ENCODE data around the gene HOXB3.

The HOXB3 gene

DNA sequence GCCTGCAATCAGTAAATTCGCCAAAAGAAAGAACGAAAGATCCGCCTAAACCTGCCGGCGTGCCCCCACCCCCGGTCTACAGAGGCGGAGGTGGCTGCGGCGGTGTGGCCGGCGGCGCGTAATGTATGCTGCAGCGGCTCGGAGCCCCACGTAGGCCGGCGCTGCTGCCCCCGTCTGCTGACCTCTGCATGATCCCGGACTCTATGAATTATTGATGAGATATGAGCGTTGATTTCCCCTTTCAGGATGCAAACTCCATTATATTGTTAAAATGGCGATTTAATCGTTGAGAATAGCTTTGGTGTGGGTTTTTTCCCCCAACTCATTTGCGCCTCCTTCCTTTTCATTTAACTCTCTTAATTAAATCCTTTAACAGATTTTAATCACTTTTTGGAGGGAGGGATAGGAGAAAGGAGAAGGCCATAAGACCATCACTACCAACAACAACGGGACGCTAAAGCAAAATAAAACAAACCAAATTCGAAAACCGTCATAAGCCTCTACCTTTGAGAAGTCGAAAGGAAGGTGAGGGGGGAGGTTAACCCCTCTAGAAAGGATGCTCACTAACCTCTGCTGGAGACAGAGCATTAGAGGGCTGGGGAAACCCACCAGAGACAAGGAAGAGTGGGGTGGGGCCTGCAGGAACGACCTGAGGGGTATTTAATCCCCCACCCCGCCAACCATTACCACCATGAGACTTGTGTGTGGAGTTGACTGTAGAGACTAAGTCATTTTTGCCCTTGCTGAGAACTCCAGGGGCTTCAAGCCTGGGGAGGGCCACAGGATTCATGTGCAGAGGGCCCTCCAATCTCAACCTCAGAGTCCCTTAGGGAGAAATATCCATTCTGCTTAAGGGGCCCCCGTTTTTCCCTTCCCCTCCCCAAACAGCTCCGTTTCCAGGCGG lies 3.4 kb downstream of the HOXB3 start:
- no peak for DNase-seq (ENCODE audit: low read depth in 2 of 2)

DNA sequence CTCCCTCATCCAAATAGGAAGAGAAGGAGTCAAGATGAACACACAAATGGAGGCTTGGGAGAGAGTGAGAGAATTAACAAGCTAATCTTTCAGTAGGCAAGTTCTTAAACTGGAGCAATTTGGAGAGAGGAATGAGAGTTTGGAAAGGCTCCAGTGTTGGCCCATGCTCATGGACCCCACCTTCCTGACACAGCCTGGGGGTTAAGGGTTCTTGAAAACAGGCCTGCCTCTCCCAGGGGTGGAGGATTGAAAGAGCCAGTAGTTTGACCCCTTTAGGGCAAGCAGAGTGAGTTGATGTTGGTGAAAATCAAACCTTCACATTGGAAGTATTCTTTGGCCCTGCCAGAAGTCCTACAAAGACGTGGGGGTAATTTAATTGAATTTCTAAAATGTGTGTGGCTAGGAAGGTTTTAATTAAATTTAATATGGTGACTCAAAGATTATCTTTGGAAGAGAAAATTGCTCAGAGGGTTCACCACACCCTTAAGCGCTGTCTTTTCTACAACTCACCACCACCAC lies 5.8 kb downstream of the HOXB3 start:
- no peak for DNase-seq (ENCODE audit: low read depth in 2 of 2)

DNA sequence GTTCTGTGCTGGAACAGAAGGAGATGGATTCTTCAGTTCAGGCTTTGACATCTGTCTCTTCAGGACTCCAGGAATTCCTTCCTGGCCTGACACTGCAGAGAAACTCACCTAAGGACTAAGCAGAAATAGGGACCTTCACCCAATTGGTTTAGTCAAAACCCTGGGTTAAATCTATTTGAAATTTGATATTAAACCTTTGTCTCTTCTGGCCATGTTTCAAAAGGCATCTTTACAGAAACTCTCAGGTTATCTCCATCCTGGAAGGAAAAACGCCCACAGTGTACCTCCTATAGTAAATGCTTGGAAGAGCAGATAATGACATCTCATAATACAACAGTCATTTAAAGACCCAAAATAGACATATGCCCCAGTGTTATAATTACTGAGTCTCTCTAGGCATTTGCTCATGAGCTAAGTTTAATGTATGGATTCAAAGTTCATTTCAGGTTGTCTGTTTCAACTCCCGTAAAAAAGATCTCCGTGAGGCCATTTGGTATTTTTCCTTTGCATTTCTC lies 6.3 kb downstream of the HOXB3 start:
- no peak for DNase-seq (ENCODE audit: low read depth in 2 of 2)

DNA sequence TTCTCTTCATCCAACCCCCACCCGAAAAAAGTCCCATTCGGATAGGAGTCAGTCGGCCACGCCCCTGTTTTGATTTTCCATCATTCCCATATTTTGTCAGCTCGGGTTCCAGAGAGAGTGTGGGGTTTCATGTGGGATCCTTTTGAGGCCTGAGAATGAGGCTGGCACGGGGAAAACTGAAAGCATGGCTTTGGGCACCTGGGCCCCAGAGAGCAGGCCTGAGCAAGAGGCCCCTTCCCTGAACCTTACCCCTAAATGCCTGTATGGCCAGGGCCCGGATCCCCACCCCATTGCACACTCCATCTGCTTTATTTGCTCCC lies 7.3 kb downstream of the HOXB3 start:
- no peak for DNase-seq (ENCODE audit: low read depth in 2 of 2)

DNA sequence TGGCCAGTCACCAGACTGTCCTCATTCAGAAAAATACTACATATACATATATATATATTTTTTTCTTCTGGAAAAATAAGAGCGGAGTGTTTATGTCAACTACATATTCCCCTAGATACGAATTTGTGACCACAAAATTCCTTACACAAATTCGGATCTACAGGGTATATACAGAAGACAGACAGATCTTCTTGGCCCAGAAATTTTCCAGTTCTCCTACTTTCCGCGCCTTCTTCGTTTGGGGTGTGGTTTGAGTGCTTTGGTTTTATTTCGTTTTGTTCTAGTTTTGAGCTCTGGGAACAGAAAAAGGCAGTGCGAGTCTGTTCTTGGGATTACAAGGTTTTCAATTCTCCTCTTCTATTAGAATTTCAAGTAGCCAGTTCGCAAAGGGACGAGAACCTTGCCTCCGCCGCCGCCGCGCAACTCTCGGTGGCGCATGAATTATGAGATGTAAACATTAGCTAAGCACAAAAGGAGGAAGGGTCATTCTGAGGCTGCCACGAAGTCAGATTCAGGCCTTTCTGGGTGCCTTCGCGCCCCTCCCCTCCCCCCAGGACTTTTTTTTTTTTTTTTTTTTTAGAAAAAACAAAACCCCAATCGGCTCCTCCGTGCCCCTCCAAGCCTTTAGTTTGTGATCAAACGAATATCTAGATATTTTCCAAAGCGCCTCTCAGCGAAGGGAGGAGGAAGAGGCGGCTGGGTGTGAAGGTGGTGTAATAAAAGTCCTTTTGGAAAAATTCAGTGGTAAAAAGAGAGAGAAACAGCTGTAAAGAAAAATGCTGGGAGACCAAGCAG lies 10.1 kb downstream of the HOXB3 start:
- no peak for DNase-seq (ENCODE audit: low read depth in 2 of 2)

DNA sequence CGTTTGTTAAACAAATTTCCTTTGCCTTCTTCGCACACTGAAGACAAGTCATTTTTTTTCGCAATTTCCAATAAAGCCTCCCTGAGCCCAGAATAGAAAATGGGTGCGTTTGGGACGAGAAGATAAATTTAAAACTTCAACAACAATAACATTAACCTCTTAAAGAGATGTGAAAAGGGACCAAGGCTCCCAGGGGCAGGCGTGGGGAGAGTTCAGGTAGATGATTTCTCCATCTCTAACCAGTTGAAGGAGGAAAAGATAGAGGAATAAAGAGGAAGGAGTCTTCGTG lies 10.6 kb downstream of the HOXB3 start:
- no peak for DNase-seq (ENCODE audit: low read depth in 2 of 2)

DNA sequence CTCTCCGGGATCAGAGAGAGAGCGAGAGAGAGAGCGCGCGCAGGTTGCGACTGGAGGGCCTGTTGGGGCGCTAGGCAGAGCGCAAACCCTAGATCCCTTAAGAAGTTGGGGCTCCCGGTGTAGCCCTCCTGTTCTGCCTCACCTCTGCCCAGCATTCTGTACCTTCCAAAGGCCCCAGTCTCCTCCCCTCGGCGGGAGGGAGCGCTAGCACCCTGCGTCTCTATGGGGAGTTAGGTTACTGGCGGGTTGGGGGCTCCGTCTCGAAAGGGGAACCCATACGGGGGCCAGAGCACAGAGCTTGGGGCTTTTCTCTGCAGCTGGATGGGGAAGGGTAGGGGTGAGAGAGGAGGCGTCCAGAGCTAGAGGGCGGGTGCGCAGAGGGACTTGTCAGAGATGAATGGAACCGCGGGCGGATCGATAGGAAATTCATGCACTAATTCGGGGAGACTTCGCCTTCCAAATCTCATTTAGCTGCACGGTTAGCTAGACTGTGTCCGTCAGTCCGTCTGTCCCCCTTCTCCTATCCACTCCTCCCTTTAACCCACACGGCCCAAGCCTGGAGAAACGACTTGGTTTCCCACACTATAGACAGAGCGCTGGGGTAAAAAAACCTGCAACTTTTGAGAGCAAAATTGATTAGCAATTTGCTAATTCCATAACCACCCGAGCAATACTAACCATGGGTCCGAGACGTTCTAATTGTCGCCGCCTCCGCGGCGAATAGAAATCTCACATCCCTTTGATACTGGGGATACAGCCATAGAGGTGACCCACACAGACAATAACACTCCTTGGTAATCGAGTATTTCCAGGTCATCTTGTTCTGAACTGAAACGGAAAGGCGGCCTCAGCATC lies 11.2 kb downstream of the HOXB3 start:
- DNase-seq (ENCODE audit: low read depth in 2 of 2), result no peak

DNA sequence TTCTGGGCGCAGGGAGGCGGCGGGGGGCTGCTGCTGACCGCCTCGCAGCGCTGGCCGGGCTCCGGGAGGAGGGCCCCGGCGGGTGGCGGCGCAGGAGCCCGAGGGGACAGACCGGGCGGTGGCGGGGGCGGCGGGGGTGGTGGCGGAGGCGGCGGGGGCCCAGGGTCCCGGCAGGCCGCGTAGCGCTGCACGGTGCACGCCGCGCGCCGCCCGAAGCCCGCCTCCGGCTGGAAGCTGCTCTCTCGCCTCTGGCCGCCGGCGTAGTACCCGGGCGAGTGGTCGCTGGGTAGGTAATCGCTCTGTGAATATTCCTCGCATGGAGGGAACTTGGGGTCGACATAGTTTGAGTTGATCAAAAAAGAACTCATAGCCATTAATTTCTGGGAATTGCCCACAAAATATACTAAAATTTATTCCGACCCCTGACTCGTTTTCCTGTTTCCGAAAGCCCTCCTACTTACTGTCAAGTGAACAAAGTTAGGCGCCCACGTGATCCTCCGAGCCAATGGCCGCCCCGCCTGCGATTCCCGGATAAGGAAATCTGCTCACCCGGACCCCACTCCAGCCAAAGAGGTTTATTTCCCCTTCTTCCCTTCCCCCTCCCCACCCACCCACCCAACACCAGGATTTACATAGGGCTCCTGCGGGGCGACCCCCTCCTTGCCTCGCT lies 12.0 kb downstream of the HOXB3 start, which contains the start of gene HOXB4:
HOXB4 (minus strand) TSS at position 405 of the 670 bp plus-strand sequence; CDS start at position 374, 31 bp downstream.
- peak in 1 of 2 donors; percentile 42 for DNase-seq (ENCODE audit: low read depth in 2 of 2)

DNA sequence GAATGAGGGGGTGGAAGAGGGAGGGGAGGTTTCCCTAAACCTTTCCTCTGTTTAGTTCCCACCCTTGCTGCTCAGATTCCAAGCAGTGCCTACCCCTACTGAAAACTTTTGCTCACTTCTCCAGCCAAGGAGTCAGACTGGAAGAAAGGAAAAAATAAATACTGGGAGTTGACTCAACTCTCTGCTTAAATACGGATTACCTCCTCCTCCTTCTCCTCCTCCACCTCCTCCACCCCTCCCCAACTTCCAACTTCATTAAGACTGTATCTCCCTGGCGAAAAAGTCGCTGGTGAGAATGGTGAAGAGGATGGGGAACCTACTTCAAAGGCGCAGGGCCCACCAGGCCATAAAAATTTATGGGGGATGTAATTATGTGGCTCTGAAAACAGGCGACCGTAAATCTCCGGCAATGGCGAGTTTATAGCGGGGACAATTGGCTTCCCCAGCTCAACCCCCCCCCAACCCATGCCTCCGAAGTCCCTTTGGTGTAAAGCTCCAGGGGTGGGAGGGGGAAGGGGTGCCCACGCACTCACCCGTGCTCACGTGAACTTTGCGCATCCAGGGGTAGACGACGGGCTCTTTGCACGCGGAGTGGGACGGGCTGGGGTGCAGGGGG lies 12.6 kb downstream of the HOXB3 start:
- DNase-seq (ENCODE audit: low read depth in 2 of 2), result no peak

DNA sequence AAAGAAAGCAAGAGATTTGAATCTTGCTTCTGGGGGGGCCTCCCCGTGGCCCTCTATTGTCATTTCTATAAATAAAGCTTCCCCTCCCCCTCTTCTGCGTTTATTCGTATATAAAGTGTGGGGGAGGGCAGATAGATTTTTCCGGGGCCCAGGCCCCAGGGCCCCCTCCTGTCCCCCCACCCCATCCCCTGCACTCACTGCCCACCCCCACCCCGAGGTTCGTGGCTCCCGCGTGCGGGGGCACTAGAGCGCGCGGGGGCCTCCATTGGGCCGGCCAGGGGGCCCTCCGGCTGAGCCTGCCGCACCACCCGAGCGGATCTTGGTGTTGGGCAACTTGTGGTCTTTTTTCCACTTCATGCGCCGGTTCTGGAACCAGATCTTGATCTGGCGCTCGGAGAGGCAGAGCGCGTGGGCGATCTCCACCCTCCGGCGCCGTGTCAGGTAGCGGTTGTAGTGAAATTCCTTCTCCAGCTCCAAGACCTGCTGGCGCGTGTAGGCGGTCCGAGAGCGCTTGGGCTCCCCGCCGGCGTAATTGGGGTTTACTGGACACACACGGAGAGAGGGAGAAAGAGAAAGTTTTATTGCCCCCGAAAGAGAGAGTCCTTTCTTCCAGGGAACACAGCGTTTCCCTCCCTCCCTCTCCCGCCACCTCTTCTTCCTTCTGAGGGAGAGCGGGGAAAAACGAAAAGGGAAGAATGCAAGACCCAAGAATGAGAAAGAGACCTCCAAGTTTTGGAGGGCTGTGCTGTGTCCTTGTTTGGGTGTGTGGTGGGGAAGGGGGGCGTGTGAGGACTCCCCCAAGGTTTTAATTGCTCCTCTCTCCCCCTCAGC lies 13.3 kb downstream of the HOXB3 start:
- DNase-seq (ENCODE audit: low read depth in 2 of 2), result no peak

DNA sequence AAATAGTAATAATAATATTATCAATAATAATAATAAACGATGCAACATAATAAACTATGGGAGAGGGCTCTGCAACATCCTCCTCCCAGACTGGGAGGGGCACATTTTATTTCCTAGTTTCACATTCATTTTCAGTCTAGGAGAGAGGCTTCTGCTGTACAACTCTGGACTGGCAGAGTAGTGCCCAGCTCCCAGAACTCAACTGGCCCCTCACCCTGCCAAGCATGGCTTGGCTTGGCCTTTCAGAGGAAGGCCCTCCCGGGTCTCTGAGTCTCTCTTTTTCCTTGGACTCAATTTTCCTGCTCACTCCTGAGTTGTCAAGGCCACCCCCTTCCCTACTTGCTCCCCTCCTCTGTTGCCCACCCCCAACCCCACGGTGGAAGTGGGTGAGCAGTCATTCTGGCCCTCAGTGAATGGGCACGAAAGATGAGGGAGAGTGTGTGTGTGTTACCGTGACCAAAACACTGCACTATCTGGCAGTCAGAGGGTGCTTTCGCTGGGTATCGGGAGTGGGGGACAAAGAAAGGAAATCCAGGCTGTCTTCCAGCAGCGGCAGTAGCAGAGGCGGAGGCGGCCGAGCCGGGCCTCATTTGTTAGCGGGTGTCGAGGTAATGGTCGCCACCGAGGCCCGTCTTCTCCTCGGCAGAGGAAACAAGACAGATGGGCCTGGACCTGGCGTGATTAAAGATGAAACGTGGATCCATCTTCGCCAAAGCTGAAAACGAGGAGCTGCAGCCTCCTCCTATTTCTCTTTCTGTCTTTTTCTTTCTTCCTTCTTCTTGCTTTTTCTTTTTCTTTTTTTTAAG lies 14.2 kb downstream of the HOXB3 start:
- no peak for DNase-seq (ENCODE audit: low read depth in 2 of 2)

DNA sequence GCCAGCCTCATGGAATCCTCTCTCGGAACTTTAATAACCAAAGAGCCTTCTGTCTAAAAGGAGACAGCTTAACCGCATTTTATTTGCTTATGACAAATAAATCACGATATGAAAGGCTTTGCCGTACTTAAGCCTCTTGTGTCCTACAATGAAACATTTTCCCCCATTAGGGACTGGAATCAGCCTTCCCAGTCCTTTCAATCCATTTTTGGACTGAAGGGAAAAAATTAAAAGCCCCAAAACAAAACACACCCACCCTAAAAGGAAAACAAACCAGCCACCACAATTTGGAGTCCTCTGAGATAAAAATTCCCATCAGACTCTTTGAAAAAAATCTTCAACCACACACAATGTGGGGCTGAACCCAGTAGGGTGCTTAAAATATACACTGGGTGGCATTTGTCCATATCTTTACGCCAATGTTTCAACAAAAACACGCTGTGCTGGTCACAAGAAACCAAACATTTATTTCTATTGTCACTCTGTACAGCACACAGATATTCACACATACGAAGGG lies 14.9 kb downstream of the HOXB3 start:
- DNase-seq (ENCODE audit: low read depth in 2 of 2), result no peak

DNA sequence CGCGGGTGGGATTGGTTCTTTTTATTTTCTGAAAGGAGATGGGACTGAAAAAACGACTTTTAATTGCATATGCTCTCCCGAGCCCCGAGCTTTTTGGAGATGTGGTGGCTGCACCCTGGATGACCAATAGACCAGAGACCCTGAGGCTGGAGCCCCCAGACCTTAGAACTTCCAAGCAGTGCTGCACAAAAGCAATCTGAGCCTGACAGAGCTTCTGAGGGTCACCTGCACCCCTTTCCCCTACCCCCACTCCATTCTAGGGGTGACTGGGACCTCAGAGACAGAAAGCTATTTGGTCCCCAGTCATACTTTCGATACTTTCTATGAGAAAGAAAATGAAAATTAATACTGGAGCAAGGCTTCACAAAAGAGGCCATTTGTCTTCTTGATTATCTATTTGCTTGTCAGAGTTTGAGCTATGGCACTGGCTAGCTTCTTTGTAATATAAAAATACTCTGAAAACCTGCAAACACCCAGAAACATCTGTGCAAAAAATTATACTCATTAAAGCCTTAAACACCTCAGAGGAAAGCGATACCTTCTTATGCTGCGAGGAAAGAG lies 15.5 kb downstream of the HOXB3 start:
- no peak for DNase-seq (ENCODE audit: low read depth in 2 of 2)

DNA sequence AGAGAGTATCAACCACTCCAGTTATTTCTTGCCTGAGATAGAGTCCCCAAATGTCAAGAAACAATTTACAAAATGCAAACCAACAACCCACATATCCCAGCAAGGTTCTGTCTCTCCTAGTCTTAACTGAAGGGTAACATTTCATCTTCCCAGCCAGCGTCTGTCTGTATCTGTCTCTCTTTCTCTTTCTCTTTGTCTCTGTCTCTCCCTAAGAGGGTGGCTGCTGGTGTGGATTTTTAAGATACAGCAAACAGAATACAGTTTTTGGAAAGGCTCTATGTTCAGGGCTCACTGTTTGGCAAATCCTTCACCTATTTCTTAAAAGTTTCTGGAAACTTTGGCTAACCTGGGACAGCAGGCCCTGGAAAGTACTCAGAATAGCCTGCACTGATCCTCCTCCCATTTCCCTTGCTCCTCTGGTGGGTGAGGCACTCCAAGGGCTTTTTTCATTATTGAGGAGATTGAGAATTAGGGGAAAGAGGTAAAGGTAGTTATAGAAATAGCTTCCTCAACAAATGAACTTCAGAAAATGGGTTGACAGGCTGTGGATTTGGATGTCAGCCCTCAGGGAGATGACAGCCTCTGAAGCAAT lies 18.1 kb downstream of the HOXB3 start:
- no peak for DNase-seq (ENCODE audit: low read depth in 2 of 2)

DNA sequence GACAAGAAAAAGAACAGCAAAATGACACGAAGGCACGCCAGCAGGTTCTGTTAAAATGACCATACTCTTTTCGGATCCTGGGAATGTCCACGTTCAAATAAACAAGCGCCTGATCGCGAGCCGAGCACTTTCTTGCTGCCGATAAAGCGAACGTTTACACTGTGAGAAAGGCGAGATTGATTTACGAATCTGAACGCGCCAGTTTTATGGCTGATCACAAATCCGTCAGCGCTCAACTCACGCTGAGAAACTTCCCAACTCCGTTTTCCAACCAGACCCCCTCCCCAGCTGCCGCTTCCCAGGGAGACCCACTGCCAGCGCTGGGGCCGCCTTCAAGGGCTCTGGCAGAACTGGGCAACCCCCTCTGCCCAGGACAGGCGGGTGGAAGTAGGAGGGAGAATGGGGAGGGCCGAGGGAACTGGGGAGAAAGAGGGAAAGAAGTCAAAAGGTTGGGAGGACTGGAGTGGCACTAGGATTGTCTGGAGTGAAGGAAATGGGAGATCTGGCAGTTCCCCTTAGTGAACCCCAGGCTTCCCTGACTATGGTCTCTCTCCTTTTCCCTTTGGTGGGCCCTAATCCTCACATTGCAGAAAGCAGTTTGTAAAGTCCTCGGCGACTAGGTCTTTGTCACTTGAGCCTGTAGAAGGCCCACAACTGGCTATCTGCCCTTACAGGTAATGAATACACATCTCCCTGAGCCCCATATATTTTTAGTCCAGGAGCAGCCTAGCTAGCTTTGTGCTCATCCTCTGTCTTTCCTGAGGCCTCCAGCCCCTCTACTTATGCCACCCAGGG lies 18.8 kb downstream of the HOXB3 start:
- no peak for DNase-seq (ENCODE audit: low read depth in 2 of 2)

DNA sequence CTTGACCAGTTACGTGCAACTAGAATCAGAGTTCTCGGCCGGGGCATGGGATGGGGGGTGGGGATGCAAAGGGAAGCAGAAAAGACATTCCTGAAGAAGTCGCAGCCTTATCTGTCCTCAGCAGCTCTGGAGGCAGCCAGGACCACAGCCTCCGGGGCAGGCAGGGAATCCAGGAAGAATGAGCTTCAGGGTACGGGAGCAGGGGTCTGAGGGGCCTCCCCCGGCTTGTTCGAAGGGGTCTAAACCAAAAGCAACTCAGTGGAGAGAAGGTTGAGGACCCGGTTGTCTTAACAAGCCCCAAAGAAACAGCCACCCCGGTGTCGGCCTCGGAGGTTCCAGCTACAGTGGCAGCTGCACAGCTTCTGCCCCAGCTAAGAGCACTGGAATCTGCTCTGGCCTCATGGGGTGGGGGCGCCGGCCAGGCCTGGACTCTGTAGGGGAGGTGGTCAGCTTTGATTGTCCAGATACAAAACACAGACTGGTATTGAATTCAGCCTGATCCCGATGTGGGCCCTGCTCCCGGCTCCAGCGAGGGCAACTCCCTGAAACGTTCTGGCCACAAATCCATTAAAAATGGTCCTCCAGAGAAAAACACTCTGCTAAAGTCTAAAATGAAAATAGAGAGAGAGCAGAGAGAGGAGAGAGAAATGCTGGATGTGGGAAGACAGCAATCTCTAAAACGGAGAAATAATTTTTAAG lies 19.6 kb downstream of the HOXB3 start:
- DNase-seq (ENCODE audit: low read depth in 2 of 2), result no peak
